Prostate gland (tissue), 2 donors: ENCODE results near the gene MECP2. TPM values are rescaled to one million over a fixed set of nuclear protein-coding genes. Genes with fewer than 3 reads are reported as not detected.

Experiments used
- DNase-seq: peaks from one replicate; pipeline ENCODE4 v3.0.0-alpha.2; 2019; ENCODE audit warnings: low spot score
- H3K27ac ChIP-seq, 2 donors: fragments of 200-600 bp; sonication (generic); 2 replicates each; pipeline ENCODE4 v1.5.1; 2017 to 2019
- H3K27me3 ChIP-seq: fragments of 200-600 bp; sonication (generic); replicated peaks from 2 replicates; pipeline ENCODE4 v1.5.1; 2019; ENCODE audit not compliant: insufficient read depth
- H3K36me3 ChIP-seq, 2 donors: fragments of 200-600 bp; sonication (generic); 1 replicate in 1 of 2; 2 replicates in 1 of 2; pipeline versions ENCODE4 v1.5.1 to v1.8.1; 2017 to 2019
- H3K4me1 ChIP-seq: fragments of 200-600 bp; sonication (generic); replicated peaks from 2 replicates; pipeline ENCODE4 v1.5.1; 2019
- H3K4me3 ChIP-seq, 2 donors: fragments of 200-600 bp; sonication (generic); 2 replicates each; pipeline ENCODE4 v1.5.1; 2017 to 2019
- H3K9me3 ChIP-seq: fragments of 200-600 bp; sonication (generic); 2 replicates; pipeline ENCODE4 v1.5.1; 2017
- POLR2A ChIP-seq: fragments of 450-650 bp; IDR thresholded peaks from one replicate; pipeline ENCODE4 v1.6.1; 2016; ENCODE audit warnings: antibody characterized with exemption, mild to moderate bottlenecking
- POLR2AphosphoS5 ChIP-seq: sonication (generic); formaldehyde crosslinking; IDR thresholded peaks from one replicate; pipeline ENCODE4 v1.6.1; 2017; ENCODE audit warnings: antibody characterized with exemption
- WGBS: methylation state at CpG from one replicate; pipeline ENCODE4 v1.1.5; 2018; 5-methylcytosine and 5-hydroxymethylcytosine counted together
- intact Hi-C: fragments of 100-400 bp; cut with DNase I; formaldehyde crosslinking; loops from one replicate; pipeline ENCODE4 v1.14.2; 2022
- total RNA-seq, 2 donors: library from RNA; depleted of rRNA; stranded (reverse); fragments of >200 nt; gene quantifications; one replicate each; pipeline ENCODE4 v1.1.0, GENCODE V29; 2016
- TF ChIP-seq, protein P1 (sequence below), 4 experiments: fragments of 200-600 bp in 2 of 4; fragments of 450-650 bp in 2 of 4; sonication (generic) in 2 of 4; IDR thresholded peaks; 1 replicate in 3 of 4; 2 replicates in 1 of 4; pipeline ENCODE4 v1.5.1; 2016 to 2019; ENCODE audit warnings: antibody characterized with exemption in 4 of 4, mild to moderate bottlenecking in 2 of 4, moderate library complexity in 2 of 4

MECP2 gene
- total RNA-seq, 2 donors from 2014 or later, result 54.4 to 85.2 TPM

DNA sequence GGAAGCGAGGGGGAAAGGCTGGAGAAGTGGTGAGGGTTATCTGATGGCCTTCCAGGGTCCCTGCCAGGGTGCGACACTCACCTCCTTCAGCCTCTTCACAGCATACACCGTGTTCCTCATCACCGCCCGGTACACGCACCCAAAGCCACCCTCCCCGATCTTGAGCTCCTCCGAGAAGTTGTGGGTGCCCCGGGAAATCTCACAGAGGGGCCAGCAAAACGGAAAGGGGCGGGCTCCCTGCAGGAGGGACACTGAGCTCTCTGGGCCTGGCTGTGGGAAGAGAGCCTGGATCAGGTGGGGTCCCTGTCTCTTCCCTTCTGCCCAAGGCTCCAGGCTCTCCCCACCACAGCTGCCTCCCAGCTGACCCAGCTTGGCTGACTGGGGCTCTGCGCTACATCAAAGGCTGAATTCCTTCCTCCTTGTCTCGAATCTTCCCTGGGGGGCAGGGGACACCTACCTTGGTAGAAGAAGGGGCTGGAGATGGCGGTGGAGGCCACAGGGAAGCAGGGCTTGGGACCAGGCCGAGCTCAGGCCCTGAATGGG lies 78.9 kb downstream of the MECP2 start:
- intact Hi-C loops, result loop anchor here (10.0 kb wide), 1 partner anchor 76 kb away; the partner anchor contains the start of gene MECP2
- H3K4me3 ChIP-seq, result peak overlapping the region; percentile 37 to 44
- no peaks in the 10 kb centered on the region for H3K36me3 ChIP-seq
- WGBS, result 39% methylated on average over 4 of the region's 15 CpGs
- no peaks in the 10 kb centered on the region for H3K27me3 ChIP-seq
- H3K4me1 ChIP-seq, result no peaks in the 10 kb centered on the region
- TF ChIP-seq, protein P1, sequence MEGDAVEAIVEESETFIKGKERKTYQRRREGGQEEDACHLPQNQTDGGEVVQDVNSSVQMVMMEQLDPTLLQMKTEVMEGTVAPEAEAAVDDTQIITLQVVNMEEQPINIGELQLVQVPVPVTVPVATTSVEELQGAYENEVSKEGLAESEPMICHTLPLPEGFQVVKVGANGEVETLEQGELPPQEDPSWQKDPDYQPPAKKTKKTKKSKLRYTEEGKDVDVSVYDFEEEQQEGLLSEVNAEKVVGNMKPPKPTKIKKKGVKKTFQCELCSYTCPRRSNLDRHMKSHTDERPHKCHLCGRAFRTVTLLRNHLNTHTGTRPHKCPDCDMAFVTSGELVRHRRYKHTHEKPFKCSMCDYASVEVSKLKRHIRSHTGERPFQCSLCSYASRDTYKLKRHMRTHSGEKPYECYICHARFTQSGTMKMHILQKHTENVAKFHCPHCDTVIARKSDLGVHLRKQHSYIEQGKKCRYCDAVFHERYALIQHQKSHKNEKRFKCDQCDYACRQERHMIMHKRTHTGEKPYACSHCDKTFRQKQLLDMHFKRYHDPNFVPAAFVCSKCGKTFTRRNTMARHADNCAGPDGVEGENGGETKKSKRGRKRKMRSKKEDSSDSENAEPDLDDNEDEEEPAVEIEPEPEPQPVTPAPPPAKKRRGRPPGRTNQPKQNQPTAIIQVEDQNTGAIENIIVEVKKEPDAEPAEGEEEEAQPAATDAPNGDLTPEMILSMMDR (IDR thresholded peaks at IDR 0.05), result no peak
- TF ChIP-seq POLR2AphosphoS5, result no peak
- no peak for TF ChIP-seq POLR2A
- H3K9me3 ChIP-seq, result no peaks in the 10 kb centered on the region
- peak overlapping the region; percentile 57 to 75 for H3K27ac ChIP-seq
- no peak for DNase-seq

DNA sequence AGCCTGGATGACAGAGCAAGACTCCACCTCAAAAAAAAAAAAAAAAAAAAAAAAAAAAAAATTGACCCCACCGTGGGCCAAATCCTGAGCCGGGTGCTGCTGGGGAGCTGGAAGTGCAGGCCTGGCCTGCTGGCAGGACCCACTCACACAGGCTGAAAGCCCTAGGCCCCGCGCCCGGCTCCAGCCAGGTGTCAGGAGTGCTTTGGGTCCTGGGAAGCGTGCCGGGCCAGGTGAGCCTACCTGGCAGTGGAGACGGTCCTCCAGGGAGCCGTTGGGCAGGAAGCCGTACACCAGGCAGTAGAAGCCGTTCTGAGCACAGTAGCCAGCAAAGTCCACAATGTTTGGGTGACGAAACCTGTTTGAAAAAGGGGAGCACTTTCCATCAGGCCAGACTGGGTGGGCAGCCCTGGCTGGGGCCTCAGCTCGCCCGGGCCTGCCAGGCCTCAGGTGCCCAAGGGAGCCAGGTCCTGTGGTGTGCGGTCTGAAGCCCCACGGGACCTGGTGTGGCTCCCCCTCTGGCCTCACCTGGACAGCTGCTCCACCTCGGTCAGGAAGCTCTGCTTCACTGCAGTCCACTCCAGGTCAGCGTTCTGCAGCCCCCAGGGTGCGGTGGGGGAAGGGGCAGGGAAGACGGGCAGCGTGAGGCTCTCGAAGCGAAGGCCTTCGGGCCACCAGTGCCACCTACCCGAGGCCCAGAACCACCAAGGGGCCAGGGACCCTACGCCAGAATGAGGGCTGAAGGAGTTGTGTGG lies 79.6 kb downstream of the MECP2 start:
- no peaks in the 10 kb centered on the region for H3K27me3 ChIP-seq
- intact Hi-C loops, result loop anchor here (10.0 kb wide), 1 partner anchor 77 kb away; the partner anchor contains the start of gene MECP2

DNA sequence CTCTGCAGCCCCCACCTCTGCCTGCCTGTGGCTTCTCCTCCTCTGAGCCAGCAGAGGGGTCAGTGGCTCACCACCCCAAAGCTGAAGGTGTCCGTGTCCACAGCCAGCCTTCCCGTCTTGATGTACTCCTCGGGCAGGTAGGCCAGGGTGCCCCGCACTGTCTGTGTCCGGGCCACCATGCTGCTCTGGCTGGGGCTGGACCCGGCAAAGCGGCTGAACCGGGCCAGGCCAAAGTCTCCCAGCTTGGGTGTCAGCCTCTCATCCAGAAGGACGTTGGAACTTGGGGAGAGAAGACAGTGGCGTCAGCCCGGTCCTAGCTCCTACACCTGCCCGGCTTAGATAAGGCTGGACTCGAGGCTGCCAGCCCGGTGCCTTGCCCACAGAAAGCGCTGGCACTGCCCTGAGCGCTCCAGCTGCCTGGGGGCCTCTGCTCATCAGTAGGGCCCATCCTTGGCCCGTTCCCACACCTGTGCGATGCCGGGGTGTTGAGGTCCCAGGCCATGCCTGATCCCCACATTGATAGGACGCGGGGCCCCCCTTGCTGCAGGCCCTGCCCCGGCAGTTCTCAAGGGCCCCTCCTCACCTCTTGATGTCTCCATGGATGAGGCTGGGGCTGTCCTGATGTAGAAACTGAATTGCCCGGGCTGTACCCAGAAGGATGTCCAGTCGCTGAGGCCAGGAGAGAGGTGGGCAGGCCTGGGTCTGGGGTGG lies 81.0 kb downstream of the MECP2 start:
- no peaks in the 10 kb centered on the region for H3K36me3 ChIP-seq

More for the DNA sequence above, 79.6 kb downstream of the MECP2 start:
- Histone ChIP-seq H3K4me1 (no peaks in the 10 kb centered on the region), H3K27ac (peak overlapping the region; percentile 57 to 75), H3K9me3 (no peaks in the 10 kb centered on the region), H3K4me3 (no peak overlapping the region), H3K36me3 (no peaks in the 10 kb centered on the region)
- WGBS, result 53% methylated on average over 12 of the region's 26 CpGs
- peak; percentile 23 for DNase-seq
- no peak for TF ChIP-seq POLR2A
- TF ChIP-seq, protein P1 (IDR thresholded peaks at IDR 0.05), result peak in 1 of 4 experiments; percentile 1
- TF ChIP-seq POLR2AphosphoS5, result peak; percentile 5

DNA sequence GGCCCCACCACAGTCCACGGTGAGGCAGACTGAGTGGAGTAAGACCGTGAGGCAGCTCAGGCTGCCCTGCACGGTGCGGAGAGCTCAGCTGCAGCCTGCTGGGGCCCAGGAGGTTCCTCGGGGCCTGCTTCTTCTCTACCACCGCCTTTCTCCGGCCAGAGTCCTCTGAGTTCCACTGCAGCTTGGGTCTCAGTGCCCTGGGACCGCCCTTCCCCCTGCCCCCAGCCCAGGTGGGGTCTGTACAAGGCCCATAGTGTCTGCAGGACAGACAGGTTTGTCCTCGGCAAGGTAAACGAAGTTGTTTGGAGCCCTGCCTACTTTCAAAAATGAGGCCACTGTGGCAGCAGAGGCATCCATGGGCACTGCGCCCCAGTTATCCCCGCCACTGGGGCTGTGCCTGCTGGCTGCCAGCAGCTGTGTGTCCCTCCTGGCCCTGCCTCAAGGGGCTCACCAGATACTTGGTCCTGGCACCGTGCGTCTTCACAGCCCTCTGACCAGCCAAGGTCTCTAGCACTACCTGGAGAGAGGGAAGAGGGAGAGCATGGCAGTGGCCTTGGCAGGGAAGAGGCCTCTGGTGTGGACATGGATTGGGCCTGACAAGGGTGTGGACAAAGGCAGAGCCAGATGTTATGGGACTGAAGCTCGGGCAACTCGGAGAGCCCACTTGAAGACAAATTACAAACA lies 81.8 kb downstream of the MECP2 start:
- Histone ChIP-seq H3K36me3 (no peaks in the 10 kb centered on the region), H3K27ac (no peak overlapping the region), H3K9me3 (no peaks in the 10 kb centered on the region), H3K4me3 (no peak overlapping the region), H3K4me1 (no peaks in the 10 kb centered on the region), H3K27me3 (no peaks in the 10 kb centered on the region)
- 75% methylated on average over 9 of the region's 16 CpGs for WGBS
- TF ChIP-seq POLR2A (no peak), POLR2AphosphoS5 (no peak)
- TF ChIP-seq, protein P1 (IDR thresholded peaks at IDR 0.05), result no peak
- DNase-seq, result no peak
- intact Hi-C loops, result loop anchor here (10.0 kb wide), 1 partner anchor 79 kb away; the partner anchor contains the start of gene MECP2

More for the DNA sequence above, 81.0 kb downstream of the MECP2 start:
- WGBS, result 93% methylated on average over 10 of the region's 24 CpGs
- TF ChIP-seq, protein P1 (IDR thresholded peaks at IDR 0.05), result no peak
- TF ChIP-seq POLR2AphosphoS5, result no peak
- TF ChIP-seq POLR2A, result no peak
- intact Hi-C loops, result loop anchor here (10.0 kb wide), 1 partner anchor 78 kb away; the partner anchor contains the start of gene MECP2
- Histone ChIP-seq H3K4me3 (no peak overlapping the region), H3K27me3 (no peaks in the 10 kb centered on the region), H3K27ac (no peak overlapping the region), H3K4me1 (no peaks in the 10 kb centered on the region), H3K9me3 (no peaks in the 10 kb centered on the region)
- no peak for DNase-seq
